K562 (cell line): Measurements from ENCODE around the gene MFSD2B. TPM values are rescaled to one million over a fixed set of nuclear protein-coding genes. Genes with fewer than 3 reads are reported as not detected.

Experiments used
- BRF1 ChIP-seq: IDR thresholded peaks from 3 replicates; pipeline ENCODE4 v1.6.1; 2011; ENCODE audit warnings: borderline replicate concordance, mild to moderate bottlenecking; ENCODE audit not compliant: insufficient read length; ENCODE audit errors: extremely low read depth
- CEBPG ChIP-seq, 3 experiments: fragments of 200-800 bp in 1 of 3; sonication (Bioruptor generic) in 1 of 3; sonication (generic) in 1 of 3; formaldehyde crosslinking in 1 of 3; IDR thresholded peaks in 2 of 3; conservative IDR thresholded peaks in 1 of 3; 2 replicates each; pipeline versions ENCODE4 v1.6.1 to v1.8.0; 2016 to 2022; ENCODE audit warnings: missing compliant biosample characterization in 2 of 3, missing genetic modification characterization in 2 of 3, mild to moderate bottlenecking in 1 of 3, missing genetic modification reagents in 1 of 3
- CREB3L1 ChIP-seq: fragments of 450-650 bp; IDR thresholded peaks from 2 replicates; pipeline ENCODE4 v1.6.1; 2014; ENCODE audit warnings: low read depth, mild to moderate bottlenecking, moderate library complexity, borderline replicate concordance
- DACH1 ChIP-seq: fragments of 450-650 bp; IDR thresholded peaks from 2 replicates; pipeline ENCODE4 v1.6.1; 2018; ENCODE audit not compliant: partially characterized antibody
- EP300 ChIP-seq: IDR thresholded peaks from 2 replicates; pipeline ENCODE4 v1.6.1; 2012; ENCODE audit warnings: low read length, improper control_type of control experiment
- FOS ChIP-seq: IDR thresholded peaks from 3 replicates; pipeline ENCODE4 v1.6.1; 2011; ENCODE audit not compliant: insufficient read length; ENCODE audit errors: extremely low read depth
- GTF3C2 ChIP-seq: IDR thresholded peaks from 3 replicates; pipeline ENCODE4 v1.6.1; 2011; ENCODE audit warnings: borderline replicate concordance, mild to moderate bottlenecking, moderate library complexity; ENCODE audit not compliant: insufficient read length; ENCODE audit errors: extremely low read depth
- MITF ChIP-seq: IDR thresholded peaks from 2 replicates; pipeline ENCODE4 v1.6.1; 2014; ENCODE audit warnings: antibody characterized with exemption
- NCOA6 ChIP-seq: fragments of 450-650 bp; IDR thresholded peaks from 2 replicates; pipeline ENCODE4 v1.6.1; 2017; ENCODE audit warnings: mild to moderate bottlenecking
- NFATC3 ChIP-seq: fragments of 450-650 bp; IDR thresholded peaks from 2 replicates; pipeline ENCODE4 v1.6.1; 2017; ENCODE audit warnings: mild to moderate bottlenecking
- POLR2G ChIP-seq: fragments of 200-400 bp; formaldehyde crosslinking; IDR thresholded peaks from 2 replicates; pipeline ENCODE4 v1.6.1; 2017; ENCODE audit warnings: low read depth, mild to moderate bottlenecking, antibody characterized with exemption, low read length, moderate library complexity
- RFX7 ChIP-seq: fragments of 250-450 bp; sonication (Bioruptor Pico); IDR thresholded peaks from 2 replicates; pipeline ENCODE4 v1.5.1; 2021; ENCODE audit warnings: mild to moderate bottlenecking
- SMAD2 ChIP-seq: fragments of 150-350 bp; IDR thresholded peaks from 2 replicates; pipeline ENCODE4 v1.6.1; 2014; ENCODE audit warnings: low read depth, mild to moderate bottlenecking, low read length
- TFAP4 ChIP-seq: sonication (generic); formaldehyde crosslinking; IDR thresholded peaks from 2 replicates; pipeline ENCODE4 v1.8.0; 2022; ENCODE audit warnings: missing genetic modification reagents, mild to moderate bottlenecking, moderate library complexity, borderline replicate concordance
- ZBTB9 ChIP-seq: fragments of 450-650 bp; formaldehyde crosslinking; IDR thresholded peaks from 2 replicates; pipeline ENCODE4 v1.4.0; 2020; ENCODE audit warnings: mild to moderate bottlenecking, moderate library complexity
- ZNF146 ChIP-seq: IDR thresholded peaks from one replicate; pipeline ENCODE4 v1.6.1; 2018; ENCODE audit warnings: missing compliant biosample characterization; ENCODE audit not compliant: unreplicated experiment
- ZNF24 ChIP-seq: fragments of 450-650 bp; IDR thresholded peaks from 2 replicates; pipeline ENCODE4 v1.6.1; 2016
- ZNF77 ChIP-seq: fragments of 250-450 bp; sonication (Bioruptor Pico); IDR thresholded peaks from 2 replicates; pipeline ENCODE4 v1.5.0; 2020
- polyA plus RNA-seq, 8 experiments: library from polyadenylated mRNA; depleted of rRNA in 4 of 8; stranded (reverse) in 5 of 8; unstranded in 3 of 8; fragments of >200 nt; fragmentation: Nextera tagmentation in 2 of 8; fragmentation: Illumina TruSeq in 1 of 8; extraction: Ambion mirVana in 2 of 8; extraction: Trizol in 1 of 8; gene quantifications; 2 replicates each; pipeline versions ENCODE4 v1.2.1 to v1.2.3, GENCODE V29; 2011 to 2014; ENCODE audit warnings: inconsistent platforms in 1 of 8, missing spikeins in 1 of 8
- total RNA-seq, 7 experiments: library from RNA; depleted of rRNA in 6 of 7; stranded (reverse); fragments of >200 nt in 6 of 7; fragmentation: Illumina TruSeq in 2 of 7; extraction: Trizol in 2 of 7; gene quantifications; 2 replicates each; pipeline versions ENCODE4 v1.2.1 to v1.2.3, GENCODE V29; 2011 to 2021; ENCODE audit warnings: low replicate concordance in 1 of 7

The MFSD2B gene
- total and polyA plus RNA-seq, 9 of the 15 experiments (the other 6 are each of a cell fraction or from before 2014, with no cell fraction given): 2.6 to 10.9 (median 6.8) TPM

- TF ChIP-seq EP300 (peak; percentile 99), CEBPG (CRISPR knock-in tag; IDR thresholded peaks at IDR 0.05) (peak; percentile 93), CEBPG (tag; conservative IDR thresholded peaks at IDR 0.05 in 1 of 2, IDR thresholded peaks at IDR 0.05 in 1 of 2) (peak in 1 of 2 experiments; percentile 85; a peak in 2 of 4 replicates), TFAP4 (CRISPR knock-in tag) (peak; percentile 5; the same call in 1 of the 2 replicates), ZBTB9 (peak; percentile 15; the same call in 1 of the 2 replicates), FOS (no peak), NFATC3 (no peak; the same call in 1 of the 2 replicates), RFX7 (CRISPR knock-in tag) (no peak), ZNF77 (CRISPR knock-in tag) (no peak), CREB3L1 (peak; percentile 69; the same call in 1 of the 2 replicates), GTF3C2 (no peak), SMAD2 (no peak), ZNF146 (no peak), BRF1 (no peak), MITF (peak; percentile 75), POLR2G (no peak), DACH1 (peak; percentile 46), NCOA6 (0 out of 2 replicates have a peak, but pooled peaks have one; percentile 34), ZNF24 (peak; percentile 72)
Observed at GRCh38 chr2:24011250-24012104, 1.6 kb downstream of the MFSD2B start (continued).
